HG03159 (cell line): ENCODE results near the gene CCDC57.
"Not testable (repeated sequence)": the region's sequence is repeated elsewhere in the genome, so short reads cannot be mapped to it uniquely, and the experiment has no call there.

Experiments used
- ATAC-seq: cut with Tn5 transposase; IDR thresholded peaks from one replicate; pipeline ENCODE4 v1.9.1; 2021; ENCODE audit warnings: mild to moderate bottlenecking, moderate library complexity; ENCODE audit not compliant: unreplicated experiment

CCDC57 gene

GRCh38 chr17:82179412-82179811 lies 33.2 kb downstream of the CCDC57 start:
- no peak for ATAC-seq

GRCh38 chr17:82178499-82179261 lies 34.0 kb downstream of the CCDC57 start:
- no peak for ATAC-seq

DNA sequence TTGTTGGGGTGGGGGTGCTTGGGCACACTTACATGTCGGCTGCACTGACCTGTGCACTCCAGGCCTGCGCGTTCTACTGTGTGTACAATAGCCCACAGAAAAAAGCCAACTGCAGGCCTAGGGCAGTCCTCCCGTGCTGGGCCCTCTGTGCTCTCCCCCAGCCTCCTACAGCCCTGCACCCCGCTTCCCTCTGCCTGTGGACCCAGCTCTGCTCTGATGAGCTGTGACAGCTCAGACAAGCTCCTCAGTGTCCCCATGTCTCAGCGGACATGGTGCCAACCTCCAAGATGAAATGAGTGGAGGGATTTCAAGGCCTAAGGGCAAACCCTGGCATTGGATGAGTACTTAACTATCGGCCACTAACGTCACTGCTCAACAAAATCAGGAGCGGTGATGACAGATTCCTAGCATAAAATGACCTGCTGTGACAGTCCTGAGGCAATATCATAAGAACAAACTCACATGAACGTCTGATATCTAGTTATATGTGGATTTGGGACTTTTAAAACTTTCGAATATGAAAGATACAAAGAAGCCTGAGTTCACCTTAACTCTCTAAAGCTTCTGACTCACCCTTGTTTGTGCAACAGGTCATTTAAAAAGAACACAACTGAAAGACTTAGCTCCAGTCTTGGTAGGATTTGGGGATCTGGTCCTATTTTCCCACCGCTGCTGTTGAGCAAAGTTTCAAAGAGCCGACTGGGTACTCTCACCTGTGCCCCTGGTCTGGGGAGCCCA lies 34.7 kb downstream of the CCDC57 start:
- no peak for ATAC-seq

DNA sequence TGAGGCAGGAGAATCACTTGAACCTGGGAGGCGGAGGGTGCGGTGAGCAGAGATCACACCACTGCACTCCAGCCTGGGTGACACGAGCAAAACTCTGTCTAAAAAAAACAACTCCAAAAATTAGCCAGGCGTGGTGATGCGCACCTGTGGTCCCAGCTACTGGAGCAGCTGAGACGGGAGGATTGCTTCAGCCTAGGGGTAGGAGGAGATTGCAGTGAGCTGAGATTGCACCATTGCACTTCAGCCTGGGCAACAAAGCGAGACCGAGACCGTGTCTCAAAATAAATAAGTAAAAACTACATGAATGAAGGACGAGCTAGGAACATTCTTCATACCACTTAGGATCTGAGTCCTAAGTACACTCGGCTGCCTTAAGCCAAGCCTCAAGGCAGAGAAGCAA lies 35.4 kb downstream of the CCDC57 start:
- ATAC-seq, result no peak

DNA sequence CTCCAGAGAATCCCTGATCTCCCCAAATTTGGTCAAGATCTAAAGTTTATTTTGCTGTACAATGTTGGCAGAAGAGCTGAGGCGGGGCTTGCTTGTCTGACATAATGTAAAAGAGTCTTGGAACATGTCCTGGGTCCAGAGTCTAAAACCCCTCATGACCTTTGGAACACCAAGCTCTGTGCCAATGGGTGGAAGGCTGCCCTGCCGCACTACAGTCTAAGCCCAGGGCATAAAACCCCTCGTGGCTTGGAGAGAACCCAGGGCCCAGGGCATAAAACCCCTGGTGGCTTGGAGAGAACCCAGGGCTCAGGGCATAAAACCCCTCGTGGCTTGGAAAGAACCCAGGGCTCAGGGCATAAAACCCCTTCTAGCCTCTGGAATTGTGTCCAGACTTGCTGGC lies 36.7 kb downstream of the CCDC57 start:
- ATAC-seq, result no peak

DNA sequence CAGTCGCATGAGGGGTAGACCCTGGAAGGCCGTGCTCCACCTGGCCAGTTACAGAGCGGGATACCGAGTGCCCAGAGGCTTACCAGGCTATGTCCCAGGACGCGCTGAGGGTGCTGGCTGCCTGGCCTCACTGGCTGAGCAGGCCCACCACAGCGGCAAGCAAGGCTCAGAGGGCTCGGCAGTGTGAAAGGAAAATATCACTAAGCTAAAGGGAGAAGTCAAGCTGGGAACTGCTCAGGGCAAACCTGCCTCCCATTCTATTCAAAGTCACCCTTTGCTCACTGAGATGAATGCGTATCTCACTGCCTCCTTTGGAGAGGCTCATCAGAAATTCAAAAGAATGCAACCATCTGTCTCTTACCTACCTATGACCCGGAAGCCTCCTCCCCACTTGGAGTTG lies 37.4 kb downstream of the CCDC57 start:
- ATAC-seq, result no peak

DNA sequence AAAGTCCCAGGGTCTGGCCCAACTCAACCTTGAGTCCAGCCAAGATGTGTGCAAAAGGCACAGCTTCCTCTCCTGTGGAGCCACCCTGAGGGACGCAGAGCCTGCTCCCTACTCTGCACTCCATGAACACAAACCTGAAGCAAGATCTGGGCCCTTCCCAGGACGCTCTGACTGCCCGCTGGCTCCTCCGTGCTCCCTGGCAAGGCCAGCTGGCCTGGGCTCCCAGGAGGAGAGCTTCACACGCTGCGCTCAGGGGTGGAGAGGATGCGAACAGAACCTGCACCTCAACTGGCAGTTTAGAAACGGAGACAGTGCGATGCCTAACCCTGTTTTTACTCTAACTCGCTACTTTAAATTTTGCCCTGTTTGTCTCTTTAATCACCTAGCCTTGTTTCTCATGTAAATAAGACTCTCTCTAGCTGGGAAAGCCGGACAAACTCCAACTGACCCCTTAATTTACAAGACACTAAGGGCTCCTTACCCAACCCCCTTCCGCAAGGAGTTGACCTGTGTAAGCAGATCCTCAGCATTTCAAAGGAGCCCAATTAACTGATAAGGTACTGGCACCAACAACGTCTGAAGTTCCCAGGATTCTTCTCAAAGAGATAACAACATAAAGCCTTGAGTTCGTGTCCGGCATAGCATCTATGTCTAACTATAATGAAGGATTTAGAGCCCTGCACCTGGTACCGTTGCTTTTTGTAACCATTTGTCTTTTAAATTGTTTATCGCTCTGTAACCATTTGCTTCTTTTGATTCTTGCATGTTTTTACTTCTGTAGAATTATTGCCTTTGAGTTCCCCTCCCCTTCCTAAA lies 38.4 kb downstream of the CCDC57 start:
- not testable (repeated sequence) for ATAC-seq

GRCh38 chr17:82173351-82174041 lies 39.1 kb downstream of the CCDC57 start:
- ATAC-seq, result no peak

DNA sequence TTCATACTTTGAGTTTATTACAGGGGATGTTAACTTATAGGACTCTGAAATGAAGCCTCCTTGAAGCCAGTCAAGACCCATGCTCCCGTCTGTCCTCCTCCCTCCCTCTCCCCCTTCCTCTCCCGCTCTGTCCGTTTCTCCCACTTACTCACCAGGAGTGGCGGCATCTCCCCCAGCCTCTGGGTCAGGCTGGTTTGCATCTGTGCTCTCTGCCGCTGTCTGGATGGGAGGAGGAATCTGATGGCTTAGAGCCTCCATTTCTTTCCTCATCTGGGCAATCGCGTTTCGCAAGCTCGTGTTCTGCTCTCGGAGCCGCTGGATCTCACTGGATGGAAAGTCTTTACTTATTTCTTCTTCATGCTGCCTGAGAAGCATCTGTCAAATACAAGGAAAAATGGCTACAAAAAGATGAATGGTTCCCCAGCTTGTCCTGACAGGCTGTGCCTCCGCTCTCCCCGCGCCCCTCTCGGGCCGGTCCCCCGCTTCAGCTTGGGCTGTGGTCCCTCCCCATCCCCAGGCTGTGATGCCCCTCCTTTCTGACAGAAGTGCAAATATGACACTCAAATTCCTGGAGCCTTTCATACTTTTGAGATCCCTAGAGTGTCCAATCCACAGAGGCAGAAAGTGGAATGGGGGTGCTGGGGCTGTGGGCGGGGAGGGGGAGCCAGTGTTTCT lies 40.0 kb downstream of the CCDC57 start:
- no peak for ATAC-seq

- ATAC-seq, result no peak
Measured at GRCh38 chr17:82171750-82172375, 40.8 kb downstream of the CCDC57 start.

GRCh38 chr17:82170412-82170961 lies 42.2 kb downstream of the CCDC57 start:
- ATAC-seq, result no peak

DNA sequence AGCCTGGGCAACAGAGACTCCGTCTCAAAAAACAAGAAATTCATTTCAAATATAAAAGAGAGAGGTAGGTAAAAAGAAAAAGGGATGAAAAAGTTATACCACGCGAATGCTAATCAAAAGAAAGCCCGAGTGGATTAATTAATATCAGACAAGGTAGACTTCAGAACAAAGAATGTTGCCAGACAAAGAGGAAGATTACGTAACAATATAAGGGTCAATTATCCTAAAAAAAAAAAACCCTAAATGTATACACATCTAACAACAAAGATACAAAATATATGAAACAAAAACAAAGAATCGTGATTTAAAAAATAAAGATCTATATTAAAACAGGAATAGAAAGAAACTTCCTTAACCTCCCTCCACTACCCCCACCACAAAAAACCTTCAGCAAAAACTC lies 44.1 kb downstream of the CCDC57 start:
- ATAC-seq, result no peak

- no peak for ATAC-seq
Measured at GRCh38 chr17:82167028-82167427, 45.6 kb downstream of the CCDC57 start.

GRCh38 chr17:82164853-82165252 lies 47.8 kb downstream of the CCDC57 start:
- no peak for ATAC-seq

GRCh38 chr17:82161216-82161615 lies 51.4 kb downstream of the CCDC57 start:
- ATAC-seq, result no peak

- no peak for ATAC-seq
Measured at GRCh38 chr17:82160075-82160474, 52.6 kb downstream of the CCDC57 start.

- ATAC-seq, result no peak
Measured at GRCh38 chr17:82158825-82159224, 53.8 kb downstream of the CCDC57 start.

- ATAC-seq, result no peak
Measured at GRCh38 chr17:82157046-82158035, 55.3 kb downstream of the CCDC57 start.
